Kidney (tissue), 11 donors: Measurements from ENCODE around the gene HYDIN. TPM values are rescaled to one million over a fixed set of nuclear protein-coding genes. Genes with fewer than 3 reads are reported as not detected.
"Not testable (repeated sequence)": the region's sequence is repeated elsewhere in the genome, so short reads cannot be mapped to it uniquely, and the experiment has no call there.

ENCODE experiments used
- DNase-seq, 5 donors: peaks; one replicate each; pipeline ENCODE4 v3.0.0-alpha.2; 2013 to 2020
- FAIRE-seq: peaks from 2 replicates; lab custom pipeline; 2012; peaks lifted over from hg19 to GRCh38; lab: Jason Lieb, UNC
- H3K27ac ChIP-seq, 2 donors: one replicate each; pipeline ENCODE4 v1.7.0; 2013; ENCODE audit warnings: low read depth in 2 of 2, low read length in 2 of 2, inconsistent platforms in 1 of 2
- H3K27me3 ChIP-seq: one replicate; pipeline ENCODE4 v1.7.1; 2013; ENCODE audit warnings: low read length, inconsistent platforms; ENCODE audit not compliant: control insufficient read depth, insufficient read depth
- H3K36me3 ChIP-seq, 3 donors: one replicate each; pipeline versions ENCODE4 v1.7.0 to v1.7.1; 2013; ENCODE audit warnings: low read length in 3 of 3, control low read depth in 1 of 3, inconsistent platforms in 1 of 3; ENCODE audit not compliant: insufficient read depth in 3 of 3, control insufficient read depth in 2 of 3
- H3K4me1 ChIP-seq, 3 donors: one replicate each; pipeline versions ENCODE4 v1.7.0 to v1.7.1; 2013; ENCODE audit warnings: low read length in 3 of 3, inconsistent platforms in 1 of 3, low read depth in 1 of 3; ENCODE audit not compliant: control insufficient read depth in 2 of 3, insufficient read depth in 2 of 3
- H3K4me3 ChIP-seq, 3 donors: one replicate each; pipeline versions ENCODE4 v1.7.0 to v1.8.1; 2013; ENCODE audit warnings: low read length in 3 of 3, control low read depth in 1 of 3, inconsistent platforms in 1 of 3
- H3K9ac ChIP-seq, 3 donors: one replicate each; pipeline versions ENCODE4 v1.7.0 to v1.7.1; 2013; ENCODE audit warnings: low read length in 3 of 3, control low read depth in 1 of 3, inconsistent platforms in 1 of 3
- H3K9me3 ChIP-seq, 3 donors: one replicate each; pipeline versions ENCODE4 v1.7.0 to v1.7.1; 2013; ENCODE audit warnings: low read length in 3 of 3, control low read depth in 1 of 3, inconsistent platforms in 1 of 3; ENCODE audit not compliant: control insufficient read depth in 2 of 3, insufficient read depth in 1 of 3
- intact Hi-C: fragments of 100-400 bp; cut with DNase I; formaldehyde crosslinking; loops from one replicate; pipeline ENCODE4 v1.11.1; 2022
- polyA plus RNA-seq: library from polyadenylated mRNA; stranded (reverse); fragments of 350-450 nt; fragmentation: Illumina TruSeq; extraction: RNeasy Lipid Tissue Mini Kit (QIAGEN cat#74804); gene quantifications from one replicate; pipeline ENCODE4 v1.2.3, GENCODE V29; 2014; ENCODE audit warnings: low read depth, low replicate concordance; ENCODE audit not compliant: insufficient read depth
- total RNA-seq: library from RNA; stranded (reverse); fragmentation: NEBNext Ultra II Directional; extraction: Animal tissue kit (Norgen Biotek cat#: 25700); gene quantifications from one replicate; pipeline ENCODE4 v1.2.1, GENCODE V29; 2021
- donor health status: control.
- donor health status: control.
- donor health status: DM: yes; HTN: yes; CAD: no.
- donor health status: Normal renal cell carcinoma (clear cell type).

The HYDIN gene
- total and polyA plus RNA-seq, 2 donors from 2014 or later, result 1.8 to 21.0 TPM

GRCh38 chr16:71053897-71054609, 176.5 kb downstream of the HYDIN start:
- FAIRE-seq, H3K27me3 ChIP-seq, intact Hi-C loops, H3K36me3 ChIP-seq, H3K9me3 ChIP-seq, H3K9ac ChIP-seq, H3K4me1 ChIP-seq, DNase-seq, H3K4me3 ChIP-seq, H3K27ac ChIP-seq: not testable (repeated sequence)

- H3K27ac ChIP-seq, intact Hi-C loops, H3K9me3 ChIP-seq, H3K4me3 ChIP-seq, H3K27me3 ChIP-seq, DNase-seq, H3K4me1 ChIP-seq, H3K36me3 ChIP-seq, FAIRE-seq, H3K9ac ChIP-seq: not testable (repeated sequence)
These were observed 180.2 kb downstream of the HYDIN start for GRCh38 chr16:71050307-71050706.

- H3K36me3 ChIP-seq, H3K4me1 ChIP-seq, intact Hi-C loops, H3K9ac ChIP-seq, H3K9me3 ChIP-seq, H3K4me3 ChIP-seq, H3K27ac ChIP-seq, H3K27me3 ChIP-seq, FAIRE-seq, DNase-seq: not testable (repeated sequence)
These were observed 191.0 kb downstream of the HYDIN start for GRCh38 chr16:71039368-71040111.

GRCh38 chr16:71038421-71038820, 192.1 kb downstream of the HYDIN start:
- intact Hi-C loops, FAIRE-seq: not testable (repeated sequence)

GRCh38 chr16:71037987-71038386, 192.5 kb downstream of the HYDIN start:
- H3K9ac ChIP-seq, DNase-seq, H3K4me1 ChIP-seq, H3K27me3 ChIP-seq, FAIRE-seq, H3K27ac ChIP-seq, H3K4me3 ChIP-seq, H3K9me3 ChIP-seq, intact Hi-C loops, H3K36me3 ChIP-seq: not testable (repeated sequence)

More at GRCh38 chr16:71038421-71038820, 192.1 kb downstream of the HYDIN start:
- H3K4me3 ChIP-seq, H3K27me3 ChIP-seq, DNase-seq, H3K9me3 ChIP-seq, H3K36me3 ChIP-seq, H3K9ac ChIP-seq, H3K27ac ChIP-seq, H3K4me1 ChIP-seq: not testable (repeated sequence)

- intact Hi-C loops, H3K27me3 ChIP-seq, H3K4me3 ChIP-seq, DNase-seq, H3K9ac ChIP-seq, H3K4me1 ChIP-seq, H3K9me3 ChIP-seq, FAIRE-seq, H3K27ac ChIP-seq, H3K36me3 ChIP-seq: not testable (repeated sequence)
These were observed 202.3 kb downstream of the HYDIN start for GRCh38 chr16:71028032-71028727.

GRCh38 chr16:71027511-71027910, 203.0 kb downstream of the HYDIN start:
- H3K36me3 ChIP-seq, H3K27ac ChIP-seq, H3K4me1 ChIP-seq, H3K9me3 ChIP-seq, FAIRE-seq, H3K9ac ChIP-seq, H3K4me3 ChIP-seq, DNase-seq, intact Hi-C loops, H3K27me3 ChIP-seq: not testable (repeated sequence)
